HG03565 (cell line): ENCODE measurements around the gene LKAAEAR1.

ENCODE experiments used
- ATAC-seq: cut with Tn5 transposase; IDR thresholded peaks from one replicate; pipeline ENCODE4 v1.9.1; 2021; ENCODE audit warnings: mild to moderate bottlenecking, moderate library complexity; ENCODE audit not compliant: unreplicated experiment

The LKAAEAR1 gene

DNA sequence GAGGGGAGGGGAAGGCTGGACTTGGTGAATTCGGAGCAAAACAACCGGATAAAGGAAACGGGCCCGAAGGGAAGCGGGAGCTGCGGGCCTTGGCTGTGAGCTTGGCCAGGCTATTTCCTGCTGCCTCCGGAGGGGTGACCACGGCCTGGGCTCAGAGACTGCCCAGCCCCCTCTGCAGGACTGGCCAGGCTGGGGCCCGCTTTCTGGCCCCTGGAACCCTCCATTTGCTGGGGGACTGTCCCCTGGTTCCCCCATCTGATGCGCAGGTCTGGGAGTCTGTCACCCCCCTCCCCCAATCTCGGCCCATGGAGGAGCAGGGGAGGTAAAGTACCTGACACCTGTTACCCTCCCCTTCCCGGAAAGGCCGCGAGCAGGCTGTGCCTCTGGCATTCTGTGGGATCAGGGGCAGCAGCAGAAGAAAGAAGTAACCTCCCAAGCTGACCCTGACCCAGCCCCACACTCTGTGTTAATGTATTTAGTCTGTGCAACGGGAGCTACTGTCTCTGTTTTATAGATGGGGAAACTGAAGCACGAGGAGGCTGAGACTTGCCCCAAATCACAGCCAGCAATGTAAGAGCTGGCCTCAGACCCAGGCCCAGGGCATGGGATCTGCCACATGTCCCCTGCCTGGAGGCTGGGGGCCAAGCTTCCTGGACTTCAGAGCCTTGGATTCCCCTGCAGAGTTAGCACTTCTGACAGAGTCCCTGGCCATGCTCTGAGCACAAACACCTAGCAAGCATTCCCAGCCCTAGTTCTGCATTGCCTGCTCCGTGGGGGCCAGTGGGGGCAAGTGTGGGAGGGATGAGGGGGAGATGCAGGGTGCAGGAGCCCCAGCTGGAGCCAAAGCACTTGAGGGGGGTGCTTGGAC lies 44.7 kb downstream of the LKAAEAR1 start:
- ATAC-seq: no peak

DNA sequence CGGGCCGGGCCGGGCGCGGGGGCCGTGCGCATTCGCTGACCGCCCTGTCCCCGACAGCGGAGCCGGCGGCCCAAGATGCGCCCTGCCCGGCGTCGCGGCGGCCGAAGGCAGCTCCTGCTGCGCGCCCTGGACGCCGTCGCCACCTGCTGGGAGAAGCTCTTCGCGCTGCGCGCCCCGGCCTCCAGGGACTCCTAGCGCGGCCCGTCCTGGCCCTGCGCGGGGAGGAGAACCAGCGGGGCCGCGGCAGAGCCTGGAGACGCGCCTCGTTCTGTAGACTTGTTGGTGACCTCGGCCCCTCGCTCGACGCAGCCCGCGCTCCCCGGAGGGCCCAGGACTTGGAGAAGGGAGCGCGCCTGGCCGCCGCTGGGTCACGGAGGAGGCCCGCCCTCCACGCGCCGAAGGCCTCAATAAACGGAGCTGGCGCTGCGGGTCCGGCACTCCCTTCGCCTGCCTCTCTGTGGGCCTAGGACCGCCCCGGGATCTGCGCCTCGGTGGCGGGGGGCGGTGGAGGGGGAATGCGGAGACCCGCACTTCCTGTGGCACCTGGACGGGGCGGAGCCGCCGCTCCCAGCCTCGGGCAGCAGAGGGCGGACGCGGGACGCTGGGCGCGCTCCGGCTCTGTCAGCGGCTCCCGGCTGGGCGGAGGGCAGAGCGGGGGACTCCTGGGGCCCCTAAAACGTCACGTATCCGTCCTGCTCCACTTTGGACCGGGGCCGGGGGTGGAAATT lies 45.5 kb downstream of the LKAAEAR1 start:
- ATAC-seq: no peak

DNA sequence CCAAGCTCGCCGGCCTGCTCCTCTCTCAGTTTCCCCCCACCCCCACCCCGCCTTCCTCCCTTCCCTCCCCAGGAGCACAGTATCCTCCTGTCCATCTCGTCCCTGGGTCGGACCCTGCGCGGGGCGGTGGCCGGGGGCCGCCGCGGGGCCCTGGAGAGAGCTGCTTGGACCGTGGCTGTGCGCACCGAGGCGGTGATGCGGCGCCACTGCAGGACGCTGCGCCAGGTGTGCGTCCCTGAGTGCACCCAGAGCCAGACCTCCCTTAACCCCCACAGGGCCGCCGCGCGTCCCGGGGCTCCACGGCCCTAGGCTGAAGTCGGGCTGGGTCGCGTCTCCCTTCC lies 46.0 kb downstream of the LKAAEAR1 start:
- ATAC-seq: no peak

GRCh38 chr20:64037498-64038213 lies 46.5 kb downstream of the LKAAEAR1 start:
- no peak for ATAC-seq

- ATAC-seq: no peak
Measured at GRCh38 chr20:64037199-64037497, 47.0 kb downstream of the LKAAEAR1 start.

DNA sequence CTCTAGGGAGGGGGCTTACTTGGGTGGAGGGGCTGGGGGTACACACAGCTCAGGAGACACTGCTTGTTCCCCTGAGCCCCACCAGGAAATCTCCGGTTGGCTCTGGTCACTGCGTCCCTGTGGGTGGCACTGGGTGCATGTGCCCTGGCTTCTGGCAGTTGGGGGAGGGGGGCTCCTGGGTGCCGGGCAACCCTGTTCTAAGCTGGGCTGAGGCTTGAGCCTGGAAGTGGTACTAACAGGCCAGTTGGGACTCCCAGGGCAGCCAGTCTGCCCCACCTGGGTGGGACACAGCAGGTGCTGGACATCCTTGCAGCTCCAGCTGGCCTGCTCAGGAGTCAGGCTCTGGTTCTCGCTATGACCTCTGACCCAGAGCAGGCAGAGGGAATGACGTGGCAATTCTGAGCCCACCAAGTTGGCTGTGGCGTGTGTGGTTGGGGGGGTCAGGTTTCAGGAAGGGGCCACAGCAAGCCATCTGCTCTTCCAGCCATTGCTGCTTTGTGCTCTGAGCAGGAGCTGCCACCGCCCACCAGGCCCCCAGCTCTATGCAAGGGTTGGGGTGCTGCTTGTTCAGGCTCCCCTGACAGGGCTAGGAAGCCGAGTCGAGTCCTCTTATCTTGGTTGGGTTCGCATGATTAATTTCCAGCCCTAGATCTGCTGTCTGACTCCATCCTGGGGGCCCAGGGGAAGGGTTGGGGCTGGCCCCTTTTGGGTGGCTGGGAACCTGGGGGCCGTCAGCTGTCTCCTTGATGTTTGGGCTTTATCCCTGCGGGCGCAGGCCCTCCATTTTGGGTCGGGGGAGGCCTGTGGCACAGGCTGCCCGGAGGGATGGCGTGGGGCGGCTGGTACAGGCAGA lies 47.6 kb downstream of the LKAAEAR1 start:
- no peak for ATAC-seq

DNA sequence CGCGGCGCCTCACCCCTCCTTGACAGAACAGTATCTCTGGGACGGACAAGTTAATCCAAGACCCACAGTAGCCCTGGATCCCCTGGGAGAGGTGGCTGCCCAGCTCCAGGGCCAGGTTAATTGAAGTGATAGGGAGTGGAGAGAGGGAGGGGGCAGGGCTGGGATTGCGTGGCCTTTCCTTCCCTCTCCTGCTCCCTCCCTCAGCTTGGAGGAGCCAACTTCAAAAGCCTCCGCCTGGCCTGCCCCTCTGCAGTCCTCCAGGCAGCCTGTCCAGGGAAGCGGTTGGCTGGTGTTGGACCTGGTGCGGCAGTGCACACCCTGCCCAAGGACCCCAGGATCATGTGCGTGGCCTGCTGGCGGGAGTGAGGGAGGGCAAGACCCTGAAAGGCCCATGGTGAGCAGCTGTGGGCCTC lies 48.3 kb downstream of the LKAAEAR1 start, which contains the start of gene C20orf204:
C20orf204 (plus strand) TSS at position 250 of the 413 bp plus-strand sequence; CDS start at position 392, 142 bp downstream.
- ATAC-seq: no peak

- no peak for ATAC-seq
Measured at GRCh38 chr20:64035066-64035932, 48.9 kb downstream of the LKAAEAR1 start.

GRCh38 chr20:64033981-64034493 lies 50.2 kb downstream of the LKAAEAR1 start:
- no peak for ATAC-seq
